ENCODE data around the gene PACS1. TPM values are rescaled to one million over a fixed set of nuclear protein-coding genes. Genes with fewer than 3 reads are reported as not detected.

The PACS1 gene
- polyA plus RNA-seq, 1 experiment = 27.1 TPM

- no peak for DNase-seq (ENCODE audit: low read depth, low spot score)
- Histone ChIP-seq H3K27me3 (ENCODE audit: control insufficient read depth, insufficient read depth, low read length) (peaks cover 4% of the 10 kb centered on the region), H3K4me3 (ENCODE audit: low read depth, low read length) (peak overlapping the region; percentile 87), H3K9me3 (ENCODE audit: control insufficient read depth, insufficient read depth, low read length) (no peaks in the 10 kb centered on the region; the same call in 1 of the 2 replicates), H3K27ac (ENCODE audit: low read depth, low read length) (peak overlapping the region; percentile 65)
- ChIA-PET CTCF (interaction anchor here (0.7 to 7.0 kb wide), 6 partner anchors 9 to 170 kb away, joined by 3 to 103 read pairs (median 4); no protein-coding TSS in a partner anchor), POLR2A (interaction anchor here (1.1 to 2.6 kb wide), 3 partner anchors 11 to 31 kb away, joined by 3 to 12 read pairs (median 3); partner anchors contain the start of gene PACS1)
- no peak for TF ChIP-seq CTCF (IDR thresholded peaks at IDR 0.05; ENCODE audit: low read depth, low read length)
Measured at GRCh38 chr11:66052664-66052982, 17.4 kb upstream of the PACS1 start.

- TF ChIP-seq CTCF (IDR thresholded peaks at IDR 0.05; ENCODE audit: low read depth, low read length) = no peak
- ChIA-PET CTCF (interaction anchor here (3.8 to 7.0 kb wide), 3 partner anchors 10 to 32 kb away, joined by 20 to 103 read pairs (median 35); no protein-coding TSS in a partner anchor), POLR2A (interaction anchor here (0.6 kb wide), 1 partner anchor 53 kb away, joined by 5 read pairs; the partner anchor contains the start of genes BANF1 and EIF1AD)
- no peak overlapping the region for H3K27ac ChIP-seq (ENCODE audit: low read depth, low read length)
- no peaks in the 10 kb centered on the region; the same call in 1 of the 2 replicates for H3K9me3 ChIP-seq (ENCODE audit: control insufficient read depth, insufficient read depth, low read length)
- no peaks in the 10 kb centered on the region for H3K27me3 ChIP-seq (ENCODE audit: control insufficient read depth, insufficient read depth, low read length)
- DNase-seq (ENCODE audit: low read depth, low spot score) = no peak
- no peak overlapping the region for H3K4me3 ChIP-seq (ENCODE audit: low read depth, low read length)
Measured at GRCh38 chr11:66055021-66055420, 15.1 kb upstream of the PACS1 start.

GRCh38 chr11:66056501-66056900 lies 13.6 kb upstream of the PACS1 start:
- no peak for TF ChIP-seq CTCF (IDR thresholded peaks at IDR 0.05; ENCODE audit: low read depth, low read length)
- no peak for DNase-seq (ENCODE audit: low read depth, low spot score)
- ChIA-PET POLR2A (no interaction called here), CTCF (interaction anchor here (0.6 to 6.6 kb wide), 4 partner anchors 11 to 86 kb away, joined by 3 to 103 read pairs (median 12); no protein-coding TSS in a partner anchor)
- Histone ChIP-seq H3K27ac (ENCODE audit: low read depth, low read length) (no peak overlapping the region), H3K27me3 (ENCODE audit: control insufficient read depth, insufficient read depth, low read length) (no peaks in the 10 kb centered on the region), H3K9me3 (ENCODE audit: control insufficient read depth, insufficient read depth, low read length) (no peaks in the 10 kb centered on the region; the same call in 1 of the 2 replicates), H3K4me3 (ENCODE audit: low read depth, low read length) (no peak overlapping the region)

GRCh38 chr11:66059966-66060680 lies 9.9 kb upstream of the PACS1 start:
- TF ChIP-seq CTCF (IDR thresholded peaks at IDR 0.05; ENCODE audit: low read depth, low read length) = no peak
- H3K27me3 ChIP-seq (ENCODE audit: control insufficient read depth, insufficient read depth, low read length) = no peaks in the 10 kb centered on the region
- DNase-seq (ENCODE audit: low read depth, low spot score) = no peak
- no peak overlapping the region for H3K4me3 ChIP-seq (ENCODE audit: low read depth, low read length)
- H3K9me3 ChIP-seq (ENCODE audit: control insufficient read depth, insufficient read depth, low read length) = no peaks in the 10 kb centered on the region
- POLR2A ChIA-PET = no interaction called here
- CTCF ChIA-PET = interaction anchor here (2.5 to 3.3 kb wide), 3 partner anchors 7 to 14 kb away, joined by 13 to 24 read pairs (median 14); no protein-coding TSS in a partner anchor
- H3K27ac ChIP-seq (ENCODE audit: low read depth, low read length) = no peak overlapping the region

- Histone ChIP-seq H3K27me3 (ENCODE audit: control insufficient read depth, insufficient read depth, low read length) (no peaks in the 10 kb centered on the region), H3K4me3 (ENCODE audit: low read depth, low read length) (no peak overlapping the region), H3K9me3 (ENCODE audit: control insufficient read depth, insufficient read depth, low read length) (no peaks in the 10 kb centered on the region), H3K27ac (ENCODE audit: low read depth, low read length) (no peak overlapping the region)
- no peak for DNase-seq (ENCODE audit: low read depth, low spot score)
- ChIA-PET POLR2A (no interaction called here), CTCF (no interaction called here)
- no peak for TF ChIP-seq CTCF (IDR thresholded peaks at IDR 0.05; ENCODE audit: low read depth, low read length)
Measured at GRCh38 chr11:66061268-66061667, 8.8 kb upstream of the PACS1 start.

All from AG04450 (cell line).